CD4-positive, alpha-beta T cell treated with Interleukin-4 for 1 hour (primary cell): Measurements from ENCODE around the gene FNDC1.

Source experiments
- DNase-seq, 2 donors: peaks; one replicate each; pipeline ENCODE4 v3.0.0-alpha.2; 2020 to 2022

Gene FNDC1

DNA sequence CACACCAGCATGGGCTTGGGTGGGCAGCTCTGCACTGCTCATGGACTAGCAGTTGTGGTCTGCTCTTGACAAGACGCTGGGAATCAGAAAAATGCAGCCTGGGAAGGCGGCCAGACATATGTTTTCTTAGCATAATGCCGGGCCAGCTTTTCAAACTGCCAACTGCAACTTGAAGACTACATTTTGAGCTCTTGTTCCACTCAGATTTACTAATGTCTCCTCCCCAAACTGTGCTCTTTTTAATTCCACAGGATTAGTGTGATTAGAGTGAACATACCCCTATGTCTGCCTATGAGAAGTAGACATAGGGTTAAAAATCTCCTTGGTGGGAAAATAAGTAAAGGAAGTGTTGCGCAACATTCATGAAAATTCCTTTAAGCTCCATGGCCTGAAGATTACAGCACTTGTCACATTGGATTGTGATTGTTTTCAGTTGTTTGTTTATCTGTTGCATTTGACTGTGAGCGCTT lies 5.3 kb upstream of the FNDC1 start:
- DNase-seq = no peak

GRCh38 chr6:159168536-159169192 lies 536 bp upstream of the FNDC1 start:
- no peak for DNase-seq

DNA sequence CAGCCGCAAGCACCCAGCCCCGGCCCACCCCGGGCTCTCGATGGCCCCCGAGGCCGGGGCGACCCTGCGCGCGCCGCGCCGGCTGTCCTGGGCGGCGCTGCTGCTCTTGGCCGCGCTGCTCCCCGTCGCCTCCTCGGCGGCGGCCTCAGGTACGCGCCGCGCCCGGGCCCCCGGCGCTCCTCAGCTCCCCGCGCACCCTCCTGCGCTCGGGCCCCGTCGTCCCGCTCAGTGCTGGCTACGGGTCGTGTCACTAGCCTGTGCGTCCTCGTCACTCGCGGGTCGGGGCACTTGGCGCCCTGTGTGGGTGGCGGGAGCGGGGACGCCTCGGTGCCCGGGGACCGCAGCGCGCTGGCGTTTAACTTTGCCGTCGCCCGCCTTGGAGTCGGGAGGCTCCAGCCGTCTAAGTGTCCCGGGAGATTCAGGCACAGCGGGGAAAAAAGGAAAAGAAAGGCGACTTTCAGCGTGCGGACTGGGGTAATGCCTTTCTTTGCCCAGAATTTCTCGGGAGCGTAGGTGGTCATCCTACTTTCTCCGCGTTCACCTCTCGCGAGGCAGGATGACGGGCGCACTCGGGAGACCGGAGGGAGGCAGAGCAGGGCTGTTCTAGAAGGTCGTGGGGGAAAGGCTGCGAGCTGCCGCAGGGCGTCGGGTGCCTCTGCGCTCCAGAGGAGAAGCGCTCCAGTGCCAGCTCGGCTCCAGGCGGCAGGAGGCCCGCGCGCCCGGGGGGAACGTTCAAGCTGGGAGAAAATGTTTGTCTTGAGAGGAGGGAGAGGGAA lies 545 bp downstream of the FNDC1 start:
- DNase-seq = no peak

DNA sequence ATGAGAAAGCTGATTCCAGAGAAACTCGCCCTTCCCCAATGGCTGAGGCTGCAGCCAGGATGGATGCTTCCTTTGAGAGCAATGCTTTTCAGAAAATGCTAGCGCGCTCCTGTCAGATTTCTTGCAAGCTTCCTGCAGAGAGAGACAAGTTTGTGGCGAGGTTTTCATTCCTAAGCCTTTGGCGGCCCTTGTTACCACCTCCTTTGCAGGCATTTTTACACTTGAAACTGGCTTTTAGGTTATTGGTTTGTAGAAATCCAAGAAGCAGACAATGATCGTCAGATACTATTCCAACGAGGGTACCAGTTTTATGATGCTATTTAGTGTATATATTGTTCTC lies 1.1 kb downstream of the FNDC1 start:
- DNase-seq = no peak

GRCh38 chr6:159170999-159171712 lies 2.0 kb downstream of the FNDC1 start:
- DNase-seq = no peak

- DNase-seq = no peak
These were observed 2.9 kb downstream of the FNDC1 start for GRCh38 chr6:159172091-159172491.

- DNase-seq = peak; percentile 64
These were observed 5.2 kb downstream of the FNDC1 start for GRCh38 chr6:159174263-159174969.

DNA sequence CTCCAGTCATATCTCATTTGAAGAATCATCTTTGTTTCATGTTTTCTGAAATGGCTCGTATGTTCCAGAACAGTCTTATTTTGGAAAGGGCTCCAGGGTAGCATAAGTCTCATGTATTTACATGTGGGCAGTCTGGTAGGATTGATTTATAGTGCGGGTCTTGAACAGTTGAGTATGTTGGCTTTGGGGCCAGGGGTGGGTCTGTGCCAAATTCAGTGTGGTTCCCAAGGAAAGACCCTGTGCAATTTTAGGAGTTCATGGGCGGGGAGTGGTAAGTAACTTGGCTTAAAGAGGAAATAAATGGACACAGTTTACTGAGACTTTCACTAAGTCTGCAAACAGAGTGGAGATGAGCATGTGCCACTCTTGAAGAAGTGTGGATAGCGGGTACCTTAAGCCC lies 7.7 kb downstream of the FNDC1 start:
- no peak for DNase-seq

GRCh38 chr6:159178847-159179246 lies 9.6 kb downstream of the FNDC1 start:
- no peak for DNase-seq

GRCh38 chr6:159180001-159180400 lies 10.8 kb downstream of the FNDC1 start:
- DNase-seq = no peak

DNA sequence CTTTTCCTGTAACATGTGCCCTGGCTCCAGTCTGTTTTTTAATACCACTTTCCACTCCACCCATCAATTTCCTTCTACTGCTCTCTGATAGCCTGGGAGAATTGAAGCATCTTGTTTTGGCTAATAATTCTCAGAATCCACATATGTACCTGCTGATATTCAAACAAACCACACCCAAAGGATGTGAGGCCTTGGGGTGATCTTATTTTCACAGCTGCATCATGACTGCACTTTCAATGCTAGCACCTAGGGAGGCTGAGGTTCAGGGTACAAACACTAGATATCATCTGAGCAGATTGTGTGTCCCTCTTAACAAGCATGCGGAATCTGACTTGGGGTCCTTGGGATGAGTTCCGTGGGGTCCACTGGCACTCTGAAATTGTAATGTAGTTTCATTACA lies 12.7 kb downstream of the FNDC1 start:
- DNase-seq = no peak

DNA sequence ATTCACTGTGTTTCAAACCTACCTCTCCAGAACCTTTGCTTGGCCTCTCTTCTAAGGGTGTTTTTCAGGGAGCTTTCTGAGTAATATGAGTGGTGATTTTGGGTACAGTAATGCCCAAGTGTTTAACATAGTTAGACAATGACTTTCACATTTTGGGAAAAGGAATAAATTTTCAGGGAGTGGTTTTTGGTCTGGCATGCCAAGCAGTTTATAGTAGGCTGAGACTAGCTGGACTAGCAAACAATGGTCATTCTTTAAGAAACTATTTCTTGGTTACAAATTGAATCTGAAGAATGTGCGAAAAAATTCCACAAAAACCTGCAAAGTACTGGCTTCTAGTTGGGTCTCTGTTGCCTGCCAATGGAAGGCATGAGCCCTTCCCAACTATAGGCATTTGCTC lies 15.4 kb downstream of the FNDC1 start:
- no peak for DNase-seq

- no peak for DNase-seq
These were observed 21.3 kb downstream of the FNDC1 start for GRCh38 chr6:159190460-159190859.

GRCh38 chr6:159193923-159194322 lies 24.7 kb downstream of the FNDC1 start:
- no peak for DNase-seq

DNA sequence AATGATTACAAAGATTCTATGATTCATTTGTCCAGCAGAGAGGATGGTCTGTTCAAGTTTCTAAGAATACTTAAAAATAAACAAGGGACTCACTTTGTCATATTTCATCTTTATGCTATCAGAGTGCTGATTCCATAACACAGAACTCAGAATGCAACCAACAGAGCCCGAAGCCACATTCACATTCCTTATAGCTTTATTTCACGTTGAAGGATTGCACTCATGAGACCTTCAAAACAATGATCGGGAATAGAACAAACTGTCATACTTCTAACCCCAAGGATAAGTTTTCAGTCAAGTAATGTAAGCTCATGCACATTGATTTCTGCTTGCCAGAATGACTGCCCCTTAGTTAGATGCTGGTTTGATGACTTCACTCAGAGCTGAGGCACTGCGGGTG lies 25.2 kb downstream of the FNDC1 start:
- DNase-seq = no peak

DNA sequence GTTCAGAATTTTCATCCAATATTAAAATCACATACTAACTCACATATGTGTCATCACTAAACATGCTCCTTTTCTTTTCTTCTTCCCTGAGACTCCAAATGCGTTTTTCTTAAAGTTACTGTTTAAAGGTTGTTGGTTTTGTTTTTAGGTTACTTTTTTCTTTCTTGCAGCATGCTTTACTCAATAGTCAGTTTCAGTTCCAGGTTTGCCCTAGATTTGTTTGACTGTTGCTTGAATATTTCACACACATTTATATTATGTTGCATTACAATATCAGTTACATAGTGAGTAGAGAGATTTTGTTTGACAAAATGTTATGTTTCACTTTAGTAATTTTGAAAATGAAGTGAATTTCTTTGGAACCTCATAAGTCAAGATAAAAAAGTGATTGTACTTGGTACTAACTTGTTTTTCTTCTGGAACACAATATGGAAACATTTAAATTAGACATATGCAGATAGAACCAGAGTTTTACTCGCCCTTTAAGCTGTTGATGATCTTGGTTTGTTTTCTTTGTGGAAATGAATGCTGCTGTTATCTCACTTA lies 27.3 kb downstream of the FNDC1 start:
- DNase-seq = no peak

DNA sequence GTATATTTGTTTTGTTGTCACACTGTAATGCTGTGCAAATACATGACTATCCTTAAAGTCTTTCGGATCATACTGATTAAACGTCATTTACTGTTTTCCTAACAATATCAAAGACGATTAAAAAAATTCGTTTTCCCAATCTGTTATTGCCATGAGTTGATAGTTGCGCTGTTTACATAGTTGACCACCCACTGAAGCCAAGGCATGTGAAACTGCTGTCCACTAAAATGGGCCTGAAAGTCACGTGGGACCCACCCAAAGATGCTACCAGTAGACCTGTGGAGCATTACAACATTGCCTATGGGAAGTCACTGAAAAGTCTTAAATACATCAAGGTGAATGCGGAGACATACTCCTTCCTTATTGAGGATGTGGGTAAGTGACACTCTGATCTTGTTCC lies 28.1 kb downstream of the FNDC1 start:
- no peak for DNase-seq

GRCh38 chr6:159201336-159201735 lies 32.1 kb downstream of the FNDC1 start:
- no peak for DNase-seq

- DNase-seq = no peak
These were observed 34.3 kb downstream of the FNDC1 start for GRCh38 chr6:159203304-159204005.

DNA sequence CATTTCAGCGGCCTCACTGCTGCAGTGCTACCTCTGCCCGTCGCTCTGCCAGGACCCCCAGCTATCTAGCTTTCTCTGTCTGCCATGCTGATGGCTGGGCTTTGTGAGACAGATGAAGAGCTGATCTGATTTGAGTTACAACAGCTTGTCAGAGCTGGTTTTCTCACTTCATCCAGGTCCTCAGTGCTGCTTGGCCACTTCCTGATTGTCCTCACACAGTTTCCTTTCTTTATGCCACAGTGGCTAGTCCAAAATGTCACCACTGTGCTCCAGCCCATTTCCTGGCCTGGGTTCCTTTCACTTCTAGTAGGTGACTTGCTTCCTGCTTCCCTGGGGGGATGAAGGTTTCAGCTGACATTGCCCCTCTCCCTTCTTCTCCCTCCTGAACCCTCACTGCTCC lies 35.4 kb downstream of the FNDC1 start:
- DNase-seq = no peak

GRCh38 chr6:159212028-159212427 lies 42.8 kb downstream of the FNDC1 start:
- DNase-seq = no peak

GRCh38 chr6:159212525-159213280 lies 43.5 kb downstream of the FNDC1 start:
- DNase-seq = no peak
